Skeletal muscle satellite cell (primary cell): ENCODE results near the gene MTHFD1.
A peak's percentile ranks its signal among the peaks of the same experiment; 100 is the strongest.

ENCODE experiments used
- H3K27me3 ChIP-seq: 2 replicates; pipeline ENCODE4 v1.7.0; 2013; ENCODE audit warnings: low read length; ENCODE audit not compliant: control insufficient read depth, insufficient read depth
- H3K36me3 ChIP-seq: 2 replicates; pipeline ENCODE4 v1.7.0; 2013; ENCODE audit warnings: mild to moderate bottlenecking, control low read depth, low read length; ENCODE audit not compliant: insufficient read depth
- H3K4me1 ChIP-seq: 2 replicates; pipeline ENCODE4 v1.7.0; 2013; ENCODE audit warnings: low read length; ENCODE audit not compliant: control insufficient read depth, insufficient read depth
- H3K4me2 ChIP-seq: 2 replicates; pipeline ENCODE4 v1.7.0; 2013; ENCODE audit warnings: mild to moderate bottlenecking, low read length
- H3K4me3 ChIP-seq: 2 replicates; pipeline ENCODE4 v1.7.0; 2013; ENCODE audit warnings: low read length
- H3K9ac ChIP-seq: 2 replicates; pipeline ENCODE4 v1.7.0; 2013; ENCODE audit warnings: mild to moderate bottlenecking, low read depth, low read length, moderate library complexity
- H3K9me3 ChIP-seq: replicated peaks from 2 replicates; pipeline ENCODE4 v1.7.0; 2013; ENCODE audit warnings: mild to moderate bottlenecking, control low read depth, low read length

MTHFD1 gene

GRCh38 chr14:64410084-64410774 is 22.1 kb downstream of the MTHFD1 start:
- no peak overlapping the region for H3K4me3 ChIP-seq
- H3K9me3 ChIP-seq: no peaks in the 10 kb centered on the region
- H3K27me3 ChIP-seq: no peaks in the 10 kb centered on the region
- H3K36me3 ChIP-seq: peaks cover 22% of the 10 kb centered on the region
- H3K4me1 ChIP-seq: no peaks in the 10 kb centered on the region
- no peak overlapping the region for H3K4me2 ChIP-seq
- no peak overlapping the region for H3K9ac ChIP-seq

GRCh38 chr14:64411001-64411400 is 22.8 kb downstream of the MTHFD1 start:
- H3K4me3 ChIP-seq: no peak overlapping the region
- peaks cover 23% of the 10 kb centered on the region for H3K36me3 ChIP-seq
- no peak overlapping the region for H3K4me2 ChIP-seq
- no peaks in the 10 kb centered on the region for H3K4me1 ChIP-seq
- H3K9ac ChIP-seq: no peak overlapping the region
- H3K27me3 ChIP-seq: no peaks in the 10 kb centered on the region
- no peaks in the 10 kb centered on the region for H3K9me3 ChIP-seq

- H3K4me3 ChIP-seq: no peak overlapping the region
- no peak overlapping the region for H3K9ac ChIP-seq
- no peaks in the 10 kb centered on the region for H3K9me3 ChIP-seq
- peaks cover 7% of the 10 kb centered on the region for H3K4me1 ChIP-seq
- H3K27me3 ChIP-seq: no peaks in the 10 kb centered on the region
- no peak overlapping the region for H3K4me2 ChIP-seq
- peaks cover 31% of the 10 kb centered on the region for H3K36me3 ChIP-seq
These were observed 24.1 kb downstream of the MTHFD1 start for GRCh38 chr14:64412237-64412636.

- H3K9ac ChIP-seq: no peak overlapping the region
- H3K4me2 ChIP-seq: no peak overlapping the region
- H3K4me3 ChIP-seq: no peak overlapping the region
- H3K36me3 ChIP-seq: peaks cover 55% of the 10 kb centered on the region
- H3K27me3 ChIP-seq: no peaks in the 10 kb centered on the region
- peaks cover 24% of the 10 kb centered on the region for H3K4me1 ChIP-seq
- H3K9me3 ChIP-seq: no peaks in the 10 kb centered on the region
These were observed 28.3 kb downstream of the MTHFD1 start for GRCh38 chr14:64416348-64416932.

GRCh38 chr14:64417055-64417770 is 29.1 kb downstream of the MTHFD1 start:
- H3K4me2 ChIP-seq: no peak overlapping the region
- H3K9me3 ChIP-seq: no peaks in the 10 kb centered on the region
- peaks cover 51% of the 10 kb centered on the region for H3K36me3 ChIP-seq

GRCh38 chr14:64417771-64418125 is 29.6 kb downstream of the MTHFD1 start:
- no peak overlapping the region for H3K9ac ChIP-seq
- H3K4me3 ChIP-seq: no peak overlapping the region
- H3K9me3 ChIP-seq: no peaks in the 10 kb centered on the region
- H3K36me3 ChIP-seq: peaks cover 53% of the 10 kb centered on the region
- H3K4me1 ChIP-seq: peaks cover 24% of the 10 kb centered on the region
- no peaks in the 10 kb centered on the region for H3K27me3 ChIP-seq
- H3K4me2 ChIP-seq: no peak overlapping the region

More at GRCh38 chr14:64417055-64417770, 29.1 kb downstream of the MTHFD1 start:
- Histone ChIP-seq H3K9ac (no peak overlapping the region), H3K4me1 (peaks cover 24% of the 10 kb centered on the region), H3K4me3 (no peak overlapping the region), H3K27me3 (no peaks in the 10 kb centered on the region)

GRCh38 chr14:64419003-64419402 is 30.9 kb downstream of the MTHFD1 start:
- H3K27me3 ChIP-seq: no peaks in the 10 kb centered on the region
- no peak overlapping the region for H3K4me2 ChIP-seq
- H3K4me1 ChIP-seq: peaks cover 27% of the 10 kb centered on the region
- no peak overlapping the region for H3K9ac ChIP-seq
- H3K4me3 ChIP-seq: no peak overlapping the region
- H3K36me3 ChIP-seq: peaks cover 50% of the 10 kb centered on the region
- no peaks in the 10 kb centered on the region for H3K9me3 ChIP-seq

- peaks cover 31% of the 10 kb centered on the region for H3K4me1 ChIP-seq
- H3K4me3 ChIP-seq: no peak overlapping the region
- no peaks in the 10 kb centered on the region for H3K9me3 ChIP-seq
- peaks cover 50% of the 10 kb centered on the region for H3K36me3 ChIP-seq
- H3K9ac ChIP-seq: no peak overlapping the region
- no peaks in the 10 kb centered on the region for H3K27me3 ChIP-seq
- peak overlapping the region; percentile 48 for H3K4me2 ChIP-seq
These were observed 33.0 kb downstream of the MTHFD1 start for GRCh38 chr14:64421166-64421565.

- Histone ChIP-seq H3K9me3 (no peaks in the 10 kb centered on the region), H3K4me2 (no peak overlapping the region), H3K4me3 (no peak overlapping the region), H3K9ac (no peak overlapping the region), H3K36me3 (peaks cover 50% of the 10 kb centered on the region), H3K4me1 (peaks cover 27% of the 10 kb centered on the region), H3K27me3 (no peaks in the 10 kb centered on the region)
These were observed 33.9 kb downstream of the MTHFD1 start for GRCh38 chr14:64422005-64422404.

- peaks cover 57% of the 10 kb centered on the region for H3K36me3 ChIP-seq
- H3K4me2 ChIP-seq: no peak overlapping the region
- H3K4me3 ChIP-seq: no peak overlapping the region
- peaks cover 19% of the 10 kb centered on the region for H3K4me1 ChIP-seq
- no peaks in the 10 kb centered on the region for H3K27me3 ChIP-seq
- no peak overlapping the region for H3K9ac ChIP-seq
- H3K9me3 ChIP-seq: no peaks in the 10 kb centered on the region
These were observed 34.6 kb downstream of the MTHFD1 start for GRCh38 chr14:64422756-64423155.

GRCh38 chr14:64423987-64424386 is 35.8 kb downstream of the MTHFD1 start:
- H3K4me3 ChIP-seq: no peak overlapping the region
- no peak overlapping the region for H3K4me2 ChIP-seq
- peaks cover 19% of the 10 kb centered on the region for H3K4me1 ChIP-seq
- H3K27me3 ChIP-seq: no peaks in the 10 kb centered on the region
- no peaks in the 10 kb centered on the region for H3K9me3 ChIP-seq
- peaks cover 55% of the 10 kb centered on the region for H3K36me3 ChIP-seq
- no peak overlapping the region for H3K9ac ChIP-seq
